Esophagus squamous epithelium (tissue), 5 donors: ENCODE results near the gene CDK5RAP2. TPM values are rescaled to one million over a fixed set of nuclear protein-coding genes. Genes with fewer than 3 reads are reported as not detected.

Experiments used
- DNase-seq: peaks from one replicate; lab custom pipeline; 2025; lab: John Stamatoyannopoulos, UW
- H3K27ac ChIP-seq, 4 donors: fragments of 200-600 bp; sonication (generic); one replicate each; pipeline ENCODE4 v1.5.1; 2016 to 2019; ENCODE audit warnings: mild to moderate bottlenecking in 1 of 4
- H3K27me3 ChIP-seq, 4 donors: fragments of 200-600 bp; sonication (generic); 1 replicate in 3 of 4; 2 replicates in 1 of 4; pipeline versions ENCODE4 v1.5.1 to v1.6.0; 2017 to 2021; ENCODE audit warnings: antibody characterized with exemption in 1 of 4
- H3K36me3 ChIP-seq, 3 donors: fragments of 200-600 bp; sonication (generic); one replicate each; pipeline ENCODE4 v1.5.1; 2016 to 2019
- H3K4me1 ChIP-seq, 3 donors: fragments of 200-600 bp; sonication (generic); one replicate each; pipeline ENCODE4 v1.5.1; 2017 to 2019
- H3K4me3 ChIP-seq, 4 donors: fragments of 200-600 bp; sonication (generic); 1 replicate in 3 of 4; 2 replicates in 1 of 4; pipeline ENCODE4 v1.5.1; 2016 to 2019; ENCODE audit warnings: mild to moderate bottlenecking in 2 of 4, moderate library complexity in 1 of 4
- H3K9me3 ChIP-seq, 3 donors: fragments of 200-600 bp; sonication (generic); one replicate each; pipeline ENCODE4 v1.5.1; 2016 to 2019
- POLR2A ChIP-seq, 4 donors: fragments of 450-650 bp; IDR thresholded peaks; one replicate each; pipeline ENCODE4 v1.6.1; 2017; ENCODE audit warnings: antibody characterized with exemption in 4 of 4, mild to moderate bottlenecking in 4 of 4, moderate library complexity in 3 of 4
- WGBS, 2 donors: methylation state at CpG; one replicate each; pipeline ENCODE4 v1.1.5; 2018; 5-methylcytosine and 5-hydroxymethylcytosine counted together
- intact Hi-C: fragments of 100-400 bp; cut with DNase I; formaldehyde crosslinking; loops from one replicate; pipeline ENCODE4 v1.15.0; 2022
- total RNA-seq, 4 donors: library from RNA; depleted of rRNA; stranded (reverse); fragments of >200 nt; gene quantifications; one replicate each; pipeline ENCODE4 v1.1.0, GENCODE V29; 2016
- TF ChIP-seq, protein P1 (sequence below), 6 experiments: fragments of 450-650 bp in 4 of 6; fragments of 200-600 bp in 2 of 6; sonication (generic) in 2 of 6; IDR thresholded peaks; one replicate each; pipeline ENCODE4 v1.5.1; 2016 to 2019; ENCODE audit warnings: antibody characterized with exemption in 6 of 6, mild to moderate bottlenecking in 4 of 6, moderate library complexity in 4 of 6
- donor health status: DM: yes; HTN: yes; CAD: no.

CDK5RAP2 gene
- total RNA-seq, 4 donors from 2014 or later = 23.2 to 41.2 (median 33.8) TPM

DNA sequence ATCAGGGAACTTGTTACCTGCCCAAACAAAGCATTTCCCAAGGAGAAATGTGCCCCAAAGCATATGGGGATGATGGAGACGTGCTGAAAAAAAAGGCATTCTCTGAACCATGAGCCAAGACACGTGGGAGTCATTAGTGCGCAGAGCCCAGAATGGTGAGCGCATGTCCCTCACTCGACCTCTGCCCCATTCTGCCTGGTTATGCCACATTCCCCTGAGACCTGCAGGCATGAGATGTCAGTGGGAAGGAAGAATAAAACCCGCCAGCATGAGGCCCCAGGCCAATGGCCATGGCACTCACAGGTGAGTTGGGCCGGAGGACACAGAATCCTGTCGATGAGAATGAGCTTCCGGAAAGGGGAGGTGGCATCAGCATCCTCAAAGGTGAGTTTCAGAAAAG is 228.9 kb downstream of the CDK5RAP2 start:
- H3K4me1 ChIP-seq = no peaks in the 10 kb centered on the region
- intact Hi-C loops = no loop called here
- WGBS, 2 donors = 70% methylated on average over 9 of the region's 9 CpGs; no CpG with 5 or more reads in 1 of the 2 donors
- no peaks in the 10 kb centered on the region for H3K9me3 ChIP-seq
- no peak overlapping the region for H3K4me3 ChIP-seq
- TF ChIP-seq POLR2A (IDR thresholded peaks at IDR 0.05) = no peak
- TF ChIP-seq, protein P1, sequence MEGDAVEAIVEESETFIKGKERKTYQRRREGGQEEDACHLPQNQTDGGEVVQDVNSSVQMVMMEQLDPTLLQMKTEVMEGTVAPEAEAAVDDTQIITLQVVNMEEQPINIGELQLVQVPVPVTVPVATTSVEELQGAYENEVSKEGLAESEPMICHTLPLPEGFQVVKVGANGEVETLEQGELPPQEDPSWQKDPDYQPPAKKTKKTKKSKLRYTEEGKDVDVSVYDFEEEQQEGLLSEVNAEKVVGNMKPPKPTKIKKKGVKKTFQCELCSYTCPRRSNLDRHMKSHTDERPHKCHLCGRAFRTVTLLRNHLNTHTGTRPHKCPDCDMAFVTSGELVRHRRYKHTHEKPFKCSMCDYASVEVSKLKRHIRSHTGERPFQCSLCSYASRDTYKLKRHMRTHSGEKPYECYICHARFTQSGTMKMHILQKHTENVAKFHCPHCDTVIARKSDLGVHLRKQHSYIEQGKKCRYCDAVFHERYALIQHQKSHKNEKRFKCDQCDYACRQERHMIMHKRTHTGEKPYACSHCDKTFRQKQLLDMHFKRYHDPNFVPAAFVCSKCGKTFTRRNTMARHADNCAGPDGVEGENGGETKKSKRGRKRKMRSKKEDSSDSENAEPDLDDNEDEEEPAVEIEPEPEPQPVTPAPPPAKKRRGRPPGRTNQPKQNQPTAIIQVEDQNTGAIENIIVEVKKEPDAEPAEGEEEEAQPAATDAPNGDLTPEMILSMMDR (IDR thresholded peaks at IDR 0.05) = no peak
- no peak for DNase-seq
- no peaks in the 10 kb centered on the region for H3K36me3 ChIP-seq
- no peak overlapping the region for H3K27ac ChIP-seq
- H3K27me3 ChIP-seq = no peaks in the 10 kb centered on the region

DNA sequence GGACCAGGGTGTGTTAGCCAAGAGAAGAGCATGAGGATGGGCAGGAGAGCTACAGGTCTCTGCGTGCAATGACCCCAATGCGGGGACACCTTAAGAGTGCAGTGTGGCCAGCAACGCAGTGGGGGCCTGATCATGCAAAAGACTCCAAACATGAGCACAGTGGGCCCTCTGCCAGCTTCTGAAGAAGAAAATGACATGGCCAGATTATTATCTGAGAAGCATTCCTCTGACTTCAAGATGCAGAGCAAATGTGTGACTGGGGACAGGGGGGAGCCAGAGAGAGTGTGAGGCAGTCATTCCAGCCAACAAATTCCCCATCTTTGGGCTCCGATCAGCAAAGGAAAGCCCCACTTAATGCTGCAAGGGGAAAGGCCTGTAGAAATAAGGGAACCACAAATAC is 229.4 kb downstream of the CDK5RAP2 start:
- DNase-seq = no peak
- no peak overlapping the region for H3K4me3 ChIP-seq
- TF ChIP-seq POLR2A (IDR thresholded peaks at IDR 0.05) = no peak
- TF ChIP-seq, protein P1 (IDR thresholded peaks at IDR 0.05) = no peak
- 70 to 77% methylated on average over 4 of the region's 4 CpGs for WGBS, 2 donors
- H3K36me3 ChIP-seq = no peaks in the 10 kb centered on the region
- no peaks in the 10 kb centered on the region for H3K27me3 ChIP-seq
- H3K9me3 ChIP-seq = no peaks in the 10 kb centered on the region
- no peak overlapping the region for H3K27ac ChIP-seq
- no peaks in the 10 kb centered on the region for H3K4me1 ChIP-seq
- intact Hi-C loops = no loop called here

DNA sequence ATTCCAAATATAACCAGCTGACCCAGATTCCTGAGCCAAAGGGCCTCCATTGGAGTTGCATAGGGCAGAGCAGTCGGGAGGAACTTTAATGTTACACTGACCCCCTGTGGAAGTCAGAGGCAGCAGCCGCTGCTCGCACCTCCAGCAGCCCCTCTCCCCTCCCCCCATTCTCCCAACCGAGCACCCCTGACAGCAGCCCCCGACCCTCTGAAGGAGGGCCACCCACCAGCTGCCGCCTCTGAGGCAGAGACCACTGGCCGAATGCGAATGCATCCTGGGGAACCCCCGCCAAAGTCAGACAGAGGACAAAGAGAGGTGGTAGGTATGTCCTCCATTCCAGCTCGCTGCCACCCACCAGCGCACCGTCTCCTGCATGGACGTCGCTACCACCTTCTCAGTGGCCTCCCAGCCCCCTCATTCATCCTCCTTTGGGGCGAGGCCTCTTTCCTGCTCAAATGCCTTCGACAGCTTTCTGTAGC is 231.0 kb downstream of the CDK5RAP2 start:
- DNase-seq = no peak
- Histone ChIP-seq H3K4me1 (no peaks in the 10 kb centered on the region), H3K4me3 (no peak overlapping the region), H3K9me3 (no peaks in the 10 kb centered on the region), H3K27ac (no peak overlapping the region), H3K27me3 (no peaks in the 10 kb centered on the region), H3K36me3 (no peaks in the 10 kb centered on the region)
- intact Hi-C loops = no loop called here
- 37% methylated on average over 9 to 11 of the region's 16 CpGs for WGBS, 2 donors
- TF ChIP-seq, protein P1 (IDR thresholded peaks at IDR 0.05) = peak in 5 of 6 experiments; percentile 16 to 57 (median 32)
- TF ChIP-seq POLR2A (IDR thresholded peaks at IDR 0.05) = no peak

DNA sequence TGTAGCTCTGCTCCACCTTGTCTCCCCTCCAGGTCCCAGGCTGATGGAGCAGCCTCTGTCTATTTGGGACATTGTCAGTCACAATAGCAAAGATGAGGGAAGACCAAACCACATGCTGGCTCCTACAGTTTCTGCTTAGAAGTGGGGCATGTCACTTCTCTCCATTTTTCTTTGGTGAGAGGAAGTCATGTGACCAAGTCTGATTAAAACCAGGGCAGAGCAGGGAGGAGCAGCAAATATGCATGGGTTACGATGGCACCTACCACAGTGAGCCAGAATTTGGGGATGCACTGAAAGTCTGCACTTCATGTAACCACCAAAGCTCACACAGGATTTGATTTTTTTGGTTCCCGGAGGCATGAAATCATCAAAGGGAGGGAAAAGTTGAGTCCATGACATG is 234.6 kb downstream of the CDK5RAP2 start:
- TF ChIP-seq, protein P1 (IDR thresholded peaks at IDR 0.05) = no peak
- no peak for TF ChIP-seq POLR2A (IDR thresholded peaks at IDR 0.05)
- WGBS, 2 donors = 78 to 90% methylated on average over 1 to 2 of the region's 2 CpGs
- no peaks in the 10 kb centered on the region for H3K27me3 ChIP-seq
- H3K36me3 ChIP-seq = no peaks in the 10 kb centered on the region
- H3K4me1 ChIP-seq = no peaks in the 10 kb centered on the region
- H3K9me3 ChIP-seq = no peaks in the 10 kb centered on the region
- intact Hi-C loops = no loop called here
- H3K4me3 ChIP-seq = no peak overlapping the region
- H3K27ac ChIP-seq = no peak overlapping the region
- DNase-seq = no peak

DNA sequence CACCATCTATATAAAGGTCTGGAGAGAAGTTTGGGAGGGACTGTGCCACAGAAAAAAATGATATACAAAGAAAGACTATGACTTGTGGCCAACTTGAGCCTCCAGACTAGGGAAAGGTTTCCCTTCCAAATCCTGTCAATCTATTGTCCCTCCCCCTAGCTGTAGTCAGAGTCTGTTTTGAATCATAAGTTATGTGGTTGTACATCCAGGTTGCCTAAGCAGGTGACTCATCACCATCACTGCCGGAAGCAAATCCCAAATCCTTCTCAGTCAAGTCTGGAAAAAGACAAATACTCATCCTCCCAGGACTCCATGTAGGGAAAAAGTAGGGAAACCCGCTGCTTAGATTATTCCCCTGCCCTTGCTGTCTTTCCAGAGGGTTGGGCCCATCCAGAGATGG is 235.7 kb downstream of the CDK5RAP2 start:
- Histone ChIP-seq H3K27ac (no peak overlapping the region), H3K9me3 (no peaks in the 10 kb centered on the region), H3K27me3 (no peaks in the 10 kb centered on the region), H3K36me3 (no peaks in the 10 kb centered on the region), H3K4me1 (no peaks in the 10 kb centered on the region), H3K4me3 (no peak overlapping the region)
- WGBS, 2 donors = 47 to 64% methylated on average over 2 of the region's 2 CpGs
- no peak for DNase-seq
- intact Hi-C loops = no loop called here
- TF ChIP-seq POLR2A (IDR thresholded peaks at IDR 0.05) = no peak
- TF ChIP-seq, protein P1 (IDR thresholded peaks at IDR 0.05) = peak in 1 of 6 experiments; percentile 17
